ENCODE data around the gene AGPAT2.

DNA sequence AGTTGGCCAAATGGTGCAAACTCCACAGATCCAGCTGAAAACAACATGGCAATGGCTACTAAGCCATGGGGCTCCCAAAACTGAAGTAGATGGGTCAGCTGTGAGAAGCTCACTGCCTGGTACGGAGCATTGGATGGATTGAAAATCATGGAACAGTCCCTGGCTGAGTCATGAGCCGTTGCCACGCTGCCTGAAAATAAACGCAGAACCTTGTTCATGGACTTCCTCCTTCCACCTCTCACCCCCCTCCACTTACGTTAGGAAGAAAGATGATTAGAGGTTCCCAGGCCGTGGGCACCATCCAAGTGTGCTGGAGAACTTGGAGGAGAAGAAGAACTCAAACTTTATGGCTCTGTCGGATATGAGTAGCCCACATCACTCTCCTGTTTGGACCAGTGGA, 18.3 kb upstream of the AGPAT2 start:
- TF ChIP-seq, protein P1, sequence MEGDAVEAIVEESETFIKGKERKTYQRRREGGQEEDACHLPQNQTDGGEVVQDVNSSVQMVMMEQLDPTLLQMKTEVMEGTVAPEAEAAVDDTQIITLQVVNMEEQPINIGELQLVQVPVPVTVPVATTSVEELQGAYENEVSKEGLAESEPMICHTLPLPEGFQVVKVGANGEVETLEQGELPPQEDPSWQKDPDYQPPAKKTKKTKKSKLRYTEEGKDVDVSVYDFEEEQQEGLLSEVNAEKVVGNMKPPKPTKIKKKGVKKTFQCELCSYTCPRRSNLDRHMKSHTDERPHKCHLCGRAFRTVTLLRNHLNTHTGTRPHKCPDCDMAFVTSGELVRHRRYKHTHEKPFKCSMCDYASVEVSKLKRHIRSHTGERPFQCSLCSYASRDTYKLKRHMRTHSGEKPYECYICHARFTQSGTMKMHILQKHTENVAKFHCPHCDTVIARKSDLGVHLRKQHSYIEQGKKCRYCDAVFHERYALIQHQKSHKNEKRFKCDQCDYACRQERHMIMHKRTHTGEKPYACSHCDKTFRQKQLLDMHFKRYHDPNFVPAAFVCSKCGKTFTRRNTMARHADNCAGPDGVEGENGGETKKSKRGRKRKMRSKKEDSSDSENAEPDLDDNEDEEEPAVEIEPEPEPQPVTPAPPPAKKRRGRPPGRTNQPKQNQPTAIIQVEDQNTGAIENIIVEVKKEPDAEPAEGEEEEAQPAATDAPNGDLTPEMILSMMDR (conservative IDR thresholded peaks at IDR 0.05; ENCODE audit: low read depth, low read length) = no peak
- TF ChIP-seq EZH2 (IDR thresholded peaks at IDR 0.05; ENCODE audit: low read length, unreplicated experiment) (no peak), EZH2phosphoT487 (IDR thresholded peaks at IDR 0.05; ENCODE audit: borderline replicate concordance, low read length) (no peak)
